ENCODE results near the gene RRAS.

DNA sequence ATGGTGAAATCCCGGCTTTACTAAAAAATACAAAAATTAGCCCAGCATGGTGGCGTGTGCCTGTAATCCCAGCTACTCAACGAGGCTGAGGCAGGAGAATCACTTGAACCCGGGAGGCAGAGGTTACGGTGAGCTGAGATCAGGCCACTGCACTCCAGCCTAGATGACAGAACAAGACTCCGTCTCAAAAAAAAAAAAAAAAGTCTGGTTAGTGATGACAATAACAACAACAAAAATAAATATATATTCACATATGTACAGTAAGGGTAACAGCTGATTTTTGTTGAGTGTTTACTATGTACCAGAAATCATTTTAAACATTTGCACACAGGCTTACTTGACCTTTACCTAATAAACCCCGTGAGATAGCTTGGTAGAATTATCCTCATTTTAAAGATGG is 23.0 kb downstream of the RRAS start:
- TF ChIP-seq, protein P1, sequence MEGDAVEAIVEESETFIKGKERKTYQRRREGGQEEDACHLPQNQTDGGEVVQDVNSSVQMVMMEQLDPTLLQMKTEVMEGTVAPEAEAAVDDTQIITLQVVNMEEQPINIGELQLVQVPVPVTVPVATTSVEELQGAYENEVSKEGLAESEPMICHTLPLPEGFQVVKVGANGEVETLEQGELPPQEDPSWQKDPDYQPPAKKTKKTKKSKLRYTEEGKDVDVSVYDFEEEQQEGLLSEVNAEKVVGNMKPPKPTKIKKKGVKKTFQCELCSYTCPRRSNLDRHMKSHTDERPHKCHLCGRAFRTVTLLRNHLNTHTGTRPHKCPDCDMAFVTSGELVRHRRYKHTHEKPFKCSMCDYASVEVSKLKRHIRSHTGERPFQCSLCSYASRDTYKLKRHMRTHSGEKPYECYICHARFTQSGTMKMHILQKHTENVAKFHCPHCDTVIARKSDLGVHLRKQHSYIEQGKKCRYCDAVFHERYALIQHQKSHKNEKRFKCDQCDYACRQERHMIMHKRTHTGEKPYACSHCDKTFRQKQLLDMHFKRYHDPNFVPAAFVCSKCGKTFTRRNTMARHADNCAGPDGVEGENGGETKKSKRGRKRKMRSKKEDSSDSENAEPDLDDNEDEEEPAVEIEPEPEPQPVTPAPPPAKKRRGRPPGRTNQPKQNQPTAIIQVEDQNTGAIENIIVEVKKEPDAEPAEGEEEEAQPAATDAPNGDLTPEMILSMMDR (IDR thresholded peaks at IDR 0.05 in 8 of 11, conservative IDR thresholded peaks at IDR 0.05 in 3 of 11), result no peak
- no peak for TF ChIP-seq POLR2AphosphoS5 (IDR thresholded peaks at IDR 0.05)
